NCI-H2196 (cell line): Measurements from ENCODE around the gene CREB3L1.
"Not testable (repeated sequence)": the region's sequence is repeated elsewhere in the genome, so short reads cannot be mapped to it uniquely, and the experiment has no call there.

Source experiments
- DNase-seq: peaks from one replicate; lab custom pipeline; 2025; ENCODE audit not compliant: unreplicated experiment; lab: John Stamatoyannopoulos, UW

CREB3L1 gene

GRCh38 chr11:46248289-46249102 is 29.0 kb upstream of the CREB3L1 start:
- DNase-seq: no peak

GRCh38 chr11:46249103-46249937 is 28.1 kb upstream of the CREB3L1 start:
- no peak for DNase-seq

GRCh38 chr11:46249938-46250744 is 27.3 kb upstream of the CREB3L1 start:
- no peak for DNase-seq

- no peak for DNase-seq
Observed at GRCh38 chr11:46250745-46251052, 26.8 kb upstream of the CREB3L1 start.

GRCh38 chr11:46251954-46252353 is 25.5 kb upstream of the CREB3L1 start:
- DNase-seq: no peak

GRCh38 chr11:46252373-46252914 is 25.0 kb upstream of the CREB3L1 start:
- no peak for DNase-seq

- no peak for DNase-seq
Observed at GRCh38 chr11:46253258-46254132, 24.0 kb upstream of the CREB3L1 start.

- no peak for DNase-seq
Observed at GRCh38 chr11:46254133-46254491, 23.4 kb upstream of the CREB3L1 start.

- DNase-seq: no peak
Observed at GRCh38 chr11:46256540-46257001, 20.9 kb upstream of the CREB3L1 start.

- not testable (repeated sequence) for DNase-seq
Observed at GRCh38 chr11:46259347-46259746, 18.1 kb upstream of the CREB3L1 start.

GRCh38 chr11:46259971-46260560 is 17.4 kb upstream of the CREB3L1 start:
- DNase-seq: peak; percentile 86

GRCh38 chr11:46263120-46263519 is 14.3 kb upstream of the CREB3L1 start:
- DNase-seq: no peak

GRCh38 chr11:46264030-46264429 is 13.4 kb upstream of the CREB3L1 start:
- no peak for DNase-seq

- DNase-seq: no peak
Observed at GRCh38 chr11:46264976-46265375, 12.5 kb upstream of the CREB3L1 start.

GRCh38 chr11:46265764-46266163 is 11.7 kb upstream of the CREB3L1 start:
- no peak for DNase-seq

GRCh38 chr11:46267930-46268329 is 9.5 kb upstream of the CREB3L1 start:
- DNase-seq: no peak

- DNase-seq: no peak
Observed at GRCh38 chr11:46270684-46271083, 6.8 kb upstream of the CREB3L1 start.

- no peak for DNase-seq
Observed at GRCh38 chr11:46271407-46271806, 6.1 kb upstream of the CREB3L1 start.

- DNase-seq: peak; percentile 27
Observed at GRCh38 chr11:46271875-46272815, 5.3 kb upstream of the CREB3L1 start.
